Right ventricle myocardium superior (tissue), 1 donor: ENCODE data around the gene ACTG2. TPM values are rescaled to one million over a fixed set of nuclear protein-coding genes. Genes with fewer than 3 reads are reported as not detected.
A peak's percentile ranks its signal among the peaks of the same experiment; 100 is the strongest.
"Not testable (repeated sequence)": the region's sequence is repeated elsewhere in the genome, so short reads cannot be mapped to it uniquely, and the experiment has no call there.

Source experiments
- ATAC-seq: fragments of 200-7000 bp; cut with Tn5 transposase; one replicate; pipeline ENCODE4 v1.9.1; 2020; ENCODE audit warnings: mild to moderate bottlenecking; ENCODE audit not compliant: poor library complexity
- DNase-seq: peaks from one replicate; pipeline ENCODE4 v3.0.0-alpha.2; 2020
- intact Hi-C: fragments of 100-400 bp; cut with DNase I; formaldehyde crosslinking; loops from one replicate; pipeline ENCODE4 v1.11.2; 2022
- long read RNA-seq: library from polyadenylated mRNA; unstranded; transcript quantifications from one replicate; pipeline ENCODE4 v2.0.0, GENCODE V29; 2021
- total RNA-seq: library from RNA; stranded (reverse); fragmentation: NEBNext Ultra II Directional; extraction: Animal tissue kit (Norgen Biotek cat#: 25700); gene quantifications from one replicate; pipeline ENCODE4 v1.2.1, GENCODE V29; 2021
- donor health status: DM: no; HTN: yes; CAD: no; lungs with severe emphysema.

ACTG2 gene
- 1.7 TPM for total RNA-seq
- long read RNA-seq, partial matches to known transcripts: 0 of 2 reads
- long read RNA-seq, other reads (novel, unspliced or antisense): 0 of 2 reads

DNA sequence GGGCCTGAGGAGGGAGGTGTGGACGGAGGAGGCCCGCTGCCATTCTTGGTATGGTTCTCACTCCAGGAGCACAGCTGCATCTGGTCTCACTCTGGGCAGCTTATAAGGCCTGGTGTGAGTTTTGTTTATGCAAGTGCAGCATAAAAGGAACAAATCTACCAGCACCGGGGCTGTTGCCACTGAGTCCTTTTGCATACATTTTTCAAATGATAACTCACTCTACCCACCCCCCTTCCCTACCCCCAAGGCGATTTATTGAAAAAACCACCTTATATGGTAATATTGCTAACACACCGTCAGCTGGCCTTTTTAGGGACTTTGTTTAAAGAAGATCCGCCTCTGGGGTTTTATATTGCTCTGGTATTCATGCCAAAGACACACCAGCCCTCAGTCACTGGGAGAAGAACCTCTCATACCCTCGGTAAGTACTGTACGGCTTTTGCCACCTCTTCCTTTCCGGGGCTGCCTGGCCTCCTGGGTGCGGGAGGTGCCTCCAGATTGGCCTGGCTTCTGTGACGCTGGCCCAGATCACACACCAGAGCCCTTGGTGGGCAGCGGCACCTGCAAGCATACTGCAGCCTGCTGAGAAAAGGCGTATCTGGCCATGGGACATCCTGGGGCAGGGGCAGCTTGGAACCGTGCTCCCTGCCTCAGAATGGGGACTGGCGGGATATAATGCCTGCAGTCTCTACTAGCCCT lies at the start of gene ACTG2:
Gene ACTG2, plus strand, starts transcription at position 378 of the 699 bp plus-strand sequence. CDS start 8,304 bp downstream, outside the sequence.
- no peak for DNase-seq
- intact Hi-C loops: no loop called here
- ATAC-seq: no peak

DNA sequence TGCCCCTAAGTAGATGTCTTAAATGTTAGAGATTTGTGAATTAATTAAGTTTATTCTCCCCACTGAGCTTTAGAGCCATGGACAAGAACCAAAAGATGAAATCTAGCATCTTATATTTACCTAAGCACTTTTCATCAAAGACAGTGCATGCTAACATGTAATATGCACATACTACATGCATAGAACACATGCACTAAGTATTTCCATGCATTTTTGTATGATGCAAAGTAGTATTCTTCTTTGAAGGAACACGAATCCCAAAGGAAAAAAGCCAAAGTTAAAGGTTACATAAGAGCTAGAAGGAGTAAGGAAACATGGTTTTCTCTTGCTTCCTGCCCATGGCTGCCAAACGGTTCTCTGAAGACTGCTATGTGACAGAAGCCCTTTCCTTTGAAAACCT lies 48.7 kb upstream of the ACTG2 start:
- ATAC-seq: no peak
- no peak for DNase-seq
- intact Hi-C loops: loop anchor here (10.0 kb wide), 1 partner anchor 169 kb away; no protein-coding TSS in a partner anchor

DNA sequence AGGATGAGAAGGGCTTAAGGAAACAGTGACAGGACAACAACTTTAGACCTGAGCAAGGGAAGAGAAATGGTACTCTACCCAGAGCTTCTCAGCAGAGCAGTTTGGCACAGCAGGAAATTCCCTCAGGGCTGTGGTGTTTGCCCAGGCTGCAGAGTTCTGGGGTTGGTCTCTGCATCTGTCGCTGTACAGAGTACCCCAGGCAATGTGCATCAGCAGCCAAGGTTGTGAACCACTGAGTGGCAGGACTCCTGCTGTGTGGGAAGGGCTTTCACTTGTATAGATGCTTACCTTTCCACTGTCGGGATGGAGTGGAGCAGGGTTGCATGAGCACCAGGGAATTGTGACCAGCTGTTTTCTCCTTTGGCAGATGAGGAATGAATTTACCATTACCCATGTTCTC lies 42.8 kb upstream of the ACTG2 start:
- ATAC-seq (no peak), DNase-seq (no peak)
- intact Hi-C loops: no loop called here

DNA sequence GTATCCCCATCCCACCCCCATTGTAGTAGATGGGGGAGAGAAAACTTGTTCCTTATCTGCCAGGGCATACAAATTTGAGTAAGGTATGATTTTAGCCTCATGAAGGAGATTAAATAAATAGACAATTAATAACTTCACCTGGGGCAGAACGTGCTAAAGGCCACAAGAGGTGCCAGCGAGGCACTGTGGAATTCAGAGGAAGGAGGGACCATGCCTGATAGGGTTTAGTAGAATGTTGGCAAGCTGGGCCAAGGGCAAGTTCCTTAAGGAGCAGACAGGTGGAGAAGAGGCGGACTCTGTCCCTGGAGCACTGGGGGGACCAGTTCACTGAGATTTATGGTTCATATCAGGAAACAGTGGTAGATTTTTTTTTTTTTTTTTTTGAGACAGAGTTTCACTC lies 41.5 kb upstream of the ACTG2 start:
- ATAC-seq (no peak), DNase-seq (no peak)
- intact Hi-C loops: no loop called here

DNA sequence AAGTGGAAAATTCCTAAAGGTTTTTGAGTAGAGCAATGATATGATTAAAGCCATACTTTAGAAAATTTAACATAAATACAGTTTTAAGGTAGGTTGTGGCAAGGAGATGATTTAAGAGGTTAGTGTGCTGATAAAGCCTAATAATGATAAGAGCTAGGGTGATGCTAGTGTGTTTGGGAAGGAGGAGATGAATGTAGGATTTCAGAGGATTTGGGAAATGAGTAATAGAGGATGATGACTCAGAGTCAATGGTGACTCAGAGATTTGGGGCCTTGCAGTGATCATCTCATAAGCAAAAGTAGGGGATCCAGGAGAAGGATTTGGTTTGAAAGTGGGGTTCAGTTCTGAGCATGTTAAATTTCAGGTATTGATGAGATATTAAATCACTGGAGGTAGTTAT lies 40.8 kb upstream of the ACTG2 start:
- DNase-seq: no peak
- no peak for ATAC-seq
- intact Hi-C loops: no loop called here

DNA sequence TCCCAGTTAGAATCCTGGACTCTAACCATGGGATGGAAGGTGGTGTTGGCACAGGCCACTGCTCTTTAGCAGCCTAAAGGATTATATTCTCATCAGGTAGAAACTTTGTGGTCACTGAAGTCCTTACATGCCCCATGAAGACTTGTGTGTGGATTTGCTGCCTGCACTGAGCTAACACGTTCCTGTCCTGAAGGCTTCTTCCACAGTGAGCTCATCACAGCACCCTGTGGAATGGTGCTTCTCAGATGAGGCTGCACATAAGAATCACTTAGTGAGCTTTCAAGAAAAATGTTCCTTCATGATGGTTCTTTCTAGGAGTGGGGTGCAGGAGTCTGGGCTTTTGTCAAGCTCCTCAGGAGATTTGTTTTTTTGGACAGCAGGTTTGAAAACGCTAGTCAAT lies 37.3 kb upstream of the ACTG2 start:
- no peak for DNase-seq
- intact Hi-C loops: no loop called here

DNA sequence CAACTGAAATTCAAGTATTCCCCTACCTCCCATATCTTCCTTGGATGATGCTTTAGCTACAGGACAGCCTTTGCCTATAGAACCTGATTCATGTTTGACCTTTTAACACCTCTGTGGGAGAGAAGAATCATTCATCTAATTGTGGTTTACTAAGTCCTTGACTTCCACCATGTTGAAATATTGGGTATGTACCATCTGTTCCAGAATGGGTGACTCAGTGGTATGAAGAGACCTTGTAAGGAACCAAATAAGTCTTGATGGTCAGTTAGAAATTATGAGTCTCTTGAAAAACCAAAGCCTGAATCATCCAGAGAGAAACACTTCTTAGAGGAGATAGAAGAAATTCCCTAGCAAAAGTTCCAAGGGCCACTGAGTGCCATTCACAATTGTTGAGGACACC lies 36.6 kb upstream of the ACTG2 start:
- intact Hi-C loops: no loop called here
- DNase-seq (no peak), ATAC-seq (no peak)

More for the DNA sequence above, 37.3 kb upstream of the ACTG2 start:
- ATAC-seq: no peak

DNA sequence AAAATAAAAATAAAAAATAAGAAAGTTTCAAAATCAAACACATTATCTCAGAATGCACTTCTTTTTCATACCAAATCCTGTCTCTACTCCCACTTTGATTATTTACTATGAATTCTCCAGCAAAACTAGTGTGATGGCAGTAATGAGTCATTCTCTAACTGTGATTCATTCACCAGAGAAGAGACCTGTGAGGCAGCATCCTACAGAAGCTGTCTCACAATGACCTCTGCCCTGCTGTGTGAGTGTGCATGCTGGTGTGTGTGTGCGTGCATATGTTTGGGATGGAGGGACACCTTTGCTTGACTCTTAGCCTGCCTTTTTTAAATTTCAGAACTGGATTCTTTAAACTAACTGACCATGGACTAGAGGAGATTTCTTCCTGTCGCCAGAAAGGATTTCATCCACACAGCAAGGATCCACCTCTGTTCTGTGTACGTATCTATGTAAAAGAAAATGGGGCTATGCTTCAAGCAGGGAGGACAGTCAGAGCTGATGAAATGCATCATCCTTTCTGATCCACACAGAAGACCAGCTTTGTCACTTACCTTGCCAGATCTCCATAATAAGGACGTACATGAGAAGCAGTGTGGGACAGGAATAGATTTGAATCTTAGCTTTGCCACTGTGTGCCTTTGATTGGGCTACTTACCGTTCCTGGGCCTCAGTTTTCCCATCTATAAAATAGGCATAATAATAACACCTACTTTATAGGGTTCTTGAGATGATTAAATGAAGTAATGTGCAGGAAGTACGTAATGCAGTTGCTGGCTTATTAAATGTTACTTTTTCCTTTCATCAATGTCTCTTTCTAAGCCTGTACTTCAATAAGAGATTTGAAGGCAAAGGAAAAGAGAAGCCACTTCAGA lies 32.9 kb upstream of the ACTG2 start:
- DNase-seq: no peak
- intact Hi-C loops: no loop called here
- ATAC-seq: no peak

DNA sequence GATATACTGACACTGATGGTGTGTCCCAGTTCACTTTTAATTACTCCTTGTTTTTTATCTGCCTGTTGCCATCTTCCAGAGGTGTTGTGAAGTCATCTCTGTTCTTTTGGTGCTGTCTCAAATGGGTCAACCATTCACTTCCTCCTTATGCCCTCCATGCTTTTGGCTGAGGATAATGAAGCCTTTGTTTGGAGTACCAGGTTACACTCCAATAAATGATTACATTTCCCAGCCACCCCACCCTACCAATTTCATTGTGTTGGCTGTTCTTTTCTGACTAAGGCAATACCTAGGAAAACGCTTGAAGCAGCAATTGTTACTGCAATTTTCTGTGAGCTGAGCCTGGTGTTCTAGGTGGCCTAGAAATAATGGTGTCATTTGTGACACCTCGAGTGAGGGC lies 29.8 kb upstream of the ACTG2 start:
- ATAC-seq (no peak), DNase-seq (no peak)
- intact Hi-C loops: no loop called here

DNA sequence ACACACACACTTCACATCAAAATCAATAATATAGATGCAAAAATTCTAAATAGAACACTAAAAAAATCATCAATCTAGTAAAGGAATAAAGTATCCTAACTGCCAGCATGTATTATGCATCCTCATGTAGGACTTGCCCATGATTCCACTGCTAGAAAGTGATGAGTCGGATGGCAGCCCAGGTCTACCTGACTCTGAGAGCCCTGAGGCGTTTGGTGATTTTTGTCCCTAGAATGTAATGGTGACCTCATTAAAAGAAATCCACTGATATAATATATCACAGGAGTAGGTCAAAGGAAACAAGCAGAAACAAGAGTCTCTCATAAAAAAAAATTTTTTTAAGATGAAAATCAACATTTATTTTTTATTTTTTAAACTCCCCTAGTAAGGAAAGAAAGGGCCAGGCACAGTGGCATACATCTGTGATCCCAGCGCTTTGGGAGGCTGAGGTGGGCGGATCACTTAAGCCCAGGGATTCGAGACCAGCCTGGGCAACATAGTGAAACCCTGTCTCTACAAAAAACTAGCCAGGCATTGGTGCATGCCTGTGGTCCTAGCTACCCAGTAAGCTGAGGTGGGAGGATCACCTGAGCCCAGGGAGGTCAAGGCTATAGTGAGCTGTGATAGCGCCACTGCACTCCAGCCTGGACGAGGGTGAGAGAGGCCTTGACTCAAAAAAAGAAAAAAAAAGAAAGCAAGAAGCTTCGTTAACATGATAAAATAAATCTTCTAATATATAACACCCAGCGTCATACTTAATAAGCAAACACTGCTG lies 24.4 kb upstream of the ACTG2 start:
- ATAC-seq (no peak), DNase-seq (no peak)
- intact Hi-C loops: no loop called here

DNA sequence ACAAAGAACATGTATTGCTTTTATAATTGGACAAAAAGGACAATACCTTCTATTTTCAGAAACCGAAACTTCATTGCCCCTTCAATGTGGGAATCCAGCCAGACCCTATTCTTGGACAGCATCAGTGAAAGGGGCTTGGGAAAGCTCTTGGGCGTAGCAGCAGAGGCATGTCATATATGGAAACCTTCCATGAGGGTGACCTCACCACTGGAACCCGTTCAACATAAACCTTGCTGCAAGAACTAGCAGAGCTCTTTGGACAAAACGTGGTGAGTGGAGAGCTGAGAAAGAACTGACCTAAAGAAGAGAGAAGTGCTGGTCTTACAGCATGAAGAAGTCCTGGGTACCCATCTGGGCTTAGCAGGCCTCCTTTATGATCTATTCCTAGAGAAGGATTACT lies 22.7 kb upstream of the ACTG2 start:
- intact Hi-C loops: no loop called here
- ATAC-seq (peak; percentile 96), DNase-seq (peak; percentile 57)

DNA sequence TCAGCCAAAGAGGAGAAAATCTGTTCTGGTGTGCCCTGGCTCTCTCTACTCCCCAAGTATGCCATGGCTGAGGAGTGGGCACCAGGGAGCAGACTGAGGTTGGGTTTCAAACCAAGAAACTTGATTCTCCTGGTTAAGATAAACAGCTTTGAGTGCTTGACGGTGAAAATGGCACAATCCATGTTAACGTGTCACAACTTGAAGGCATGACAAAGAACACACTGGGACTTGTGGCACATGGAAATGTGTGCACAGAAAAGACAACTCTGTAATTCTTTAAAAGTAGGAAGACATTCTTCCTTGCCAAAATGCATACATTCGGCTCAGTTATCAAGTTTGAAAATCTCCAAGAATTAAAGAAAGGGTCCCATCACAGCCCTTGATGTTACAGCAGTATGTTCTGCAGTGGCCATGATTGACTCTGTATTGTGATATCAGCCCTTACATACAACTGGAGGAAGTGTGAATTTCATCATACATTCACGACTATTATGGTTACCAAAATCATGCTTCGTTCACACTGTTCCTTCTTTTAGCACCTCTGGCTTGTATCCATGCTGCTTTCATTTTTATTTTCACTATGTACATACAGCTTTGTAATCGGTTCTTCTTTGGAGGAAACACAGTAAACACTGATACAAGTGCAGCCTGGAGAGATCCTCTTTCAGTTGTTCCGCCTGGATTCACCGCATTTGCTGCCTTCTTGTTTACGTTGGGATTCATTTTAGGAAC lies 15.6 kb upstream of the ACTG2 start:
- intact Hi-C loops: no loop called here
- DNase-seq (no peak), ATAC-seq (peak; percentile 55)

DNA sequence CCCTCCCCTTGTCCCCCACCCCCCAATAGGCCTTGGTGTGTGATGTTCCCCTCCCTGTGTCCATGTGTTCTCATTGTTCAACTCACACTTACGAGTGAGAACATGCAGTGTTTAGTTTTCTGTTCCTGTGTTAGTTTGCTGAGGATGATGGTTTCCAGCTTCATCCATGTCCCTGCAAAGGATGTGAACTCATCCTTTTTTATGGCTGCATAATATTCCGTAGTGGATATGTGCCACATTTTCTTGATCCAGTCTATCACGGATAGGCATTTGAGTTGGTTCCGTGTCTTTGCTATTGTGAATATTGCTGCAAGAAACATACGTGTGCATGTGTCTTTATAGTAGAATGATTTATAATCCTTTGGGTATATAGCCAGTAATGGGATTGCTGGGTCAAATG lies 14.8 kb upstream of the ACTG2 start:
- intact Hi-C loops: not testable (repeated sequence)

DNA sequence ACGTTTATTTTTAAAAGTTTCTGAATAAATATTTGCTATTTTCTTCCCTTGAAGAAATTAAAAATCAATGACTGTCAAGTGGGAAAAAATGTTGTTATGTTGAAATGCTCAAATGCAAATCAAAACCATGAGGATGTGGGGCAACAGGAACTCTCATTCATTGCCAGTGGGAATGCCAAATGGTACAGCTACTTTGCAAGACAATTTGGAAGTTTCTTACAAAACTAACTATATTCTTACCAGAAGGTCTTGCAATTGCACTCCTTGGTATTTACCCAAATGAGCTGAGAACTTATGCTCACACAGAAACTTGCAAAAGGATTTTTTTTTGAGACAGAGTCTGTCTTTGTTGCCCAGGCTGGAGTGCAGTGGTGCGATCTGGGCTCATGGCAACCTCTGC lies 7.4 kb upstream of the ACTG2 start:
- ATAC-seq (no peak), DNase-seq (no peak)
- intact Hi-C loops: no loop called here

More for the DNA sequence above, 14.8 kb upstream of the ACTG2 start:
- not testable (repeated sequence) for ATAC-seq, DNase-seq

DNA sequence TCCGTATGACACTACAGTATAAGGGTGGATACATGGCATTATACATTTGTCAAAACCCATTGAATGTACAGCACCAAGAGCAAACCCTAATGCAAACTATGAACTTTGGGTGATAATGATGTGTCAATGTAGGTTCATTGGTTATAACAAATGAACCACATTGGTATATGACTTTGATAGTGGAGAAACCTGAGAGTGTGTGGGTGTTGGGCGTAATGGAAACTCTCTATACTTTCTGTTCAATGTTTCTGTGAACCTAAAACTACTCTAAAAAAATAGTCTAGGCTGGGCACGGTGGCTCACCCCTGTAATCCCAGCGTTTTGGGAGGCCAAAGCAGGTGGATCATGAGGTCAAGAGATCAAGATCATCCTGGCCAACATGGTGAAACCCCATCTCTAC lies 6.5 kb upstream of the ACTG2 start:
- intact Hi-C loops: no loop called here
- DNase-seq: no peak
- no peak for ATAC-seq

DNA sequence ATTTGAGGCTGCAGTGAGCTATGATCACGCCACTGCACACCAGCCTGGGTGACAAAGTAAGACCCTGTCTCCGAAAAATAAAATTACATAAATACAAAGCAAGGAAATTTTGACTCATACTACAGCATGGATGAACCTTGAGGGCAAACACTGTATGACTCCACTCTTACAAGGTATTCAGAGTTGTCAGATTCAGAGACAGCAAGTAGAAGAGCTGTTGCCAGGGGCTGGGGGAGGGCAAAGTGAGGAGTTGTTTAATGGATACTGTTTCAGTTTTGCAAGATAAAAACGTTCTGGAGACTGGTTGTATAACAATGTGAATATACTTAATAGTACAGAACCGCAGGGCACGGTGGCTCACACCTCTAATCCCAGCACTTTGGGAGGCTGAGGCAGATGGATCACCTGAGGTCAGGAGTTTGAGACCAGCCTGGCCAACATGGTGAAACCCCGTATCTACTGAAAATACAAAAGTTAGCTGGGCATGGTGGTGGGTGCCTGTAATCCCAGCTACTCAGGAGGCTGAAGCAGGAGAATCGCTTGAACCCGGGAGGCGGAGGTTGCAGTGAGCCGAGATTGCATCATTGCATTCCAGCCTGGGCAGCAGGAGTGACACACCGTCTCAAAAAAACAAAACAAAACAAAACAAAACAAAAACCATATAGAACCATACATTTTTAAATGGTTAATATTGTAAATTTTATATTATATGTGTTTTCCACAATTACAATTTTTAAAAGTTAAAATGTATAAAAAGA lies 5.0 kb upstream of the ACTG2 start:
- ATAC-seq, DNase-seq, intact Hi-C loops: not testable (repeated sequence)

DNA sequence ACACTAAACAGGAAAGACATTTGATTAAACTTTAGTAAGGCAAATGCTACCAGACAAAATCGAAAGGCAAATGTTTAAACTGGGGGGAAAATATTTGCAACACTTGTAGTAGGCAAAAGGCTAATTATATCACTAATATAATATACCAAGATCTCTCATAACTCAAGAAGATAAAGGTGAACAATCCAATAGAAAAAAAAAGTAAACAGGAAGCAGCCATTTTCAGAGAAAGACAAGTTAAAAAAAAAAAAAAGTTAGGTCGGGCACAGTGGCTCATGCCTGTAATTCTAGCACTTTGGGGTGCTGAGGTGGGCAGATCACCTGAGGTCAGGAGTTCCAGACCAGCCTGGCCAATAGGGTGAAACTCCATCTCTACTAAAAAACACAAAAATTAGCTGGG lies 4.4 kb upstream of the ACTG2 start:
- DNase-seq (no peak), ATAC-seq (no peak)
- intact Hi-C loops: no loop called here

DNA sequence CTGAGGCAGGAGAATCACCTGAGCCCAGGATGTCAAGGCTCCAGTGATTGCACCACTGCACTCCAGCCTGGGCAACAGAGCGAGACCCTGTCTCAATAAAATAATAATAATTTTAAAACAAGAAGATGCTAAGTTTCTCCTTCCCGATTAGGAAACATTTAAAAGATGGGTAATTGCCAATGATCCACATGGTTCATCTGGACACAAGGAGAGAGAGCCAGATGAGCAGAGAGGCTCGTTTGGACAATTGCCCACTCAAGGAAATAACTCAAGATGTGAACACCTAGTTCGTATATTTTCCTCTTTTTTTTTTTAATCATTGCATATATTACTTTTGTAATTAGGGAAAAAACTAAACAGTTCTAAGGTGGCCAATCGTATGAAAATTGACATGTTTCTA lies 3.6 kb upstream of the ACTG2 start:
- intact Hi-C loops: no loop called here
- ATAC-seq: no peak

More for the DNA sequence above, 3.6 kb upstream of the ACTG2 start:
- DNase-seq: no peak
